Right kidney (tissue), 1 donor: ENCODE results near the gene GTF3C4.
"Not testable (repeated sequence)": the region's sequence is repeated elsewhere in the genome, so short reads cannot be mapped to it uniquely, and the experiment has no call there.

Experiments
- DNase-seq: peaks from one replicate; pipeline ENCODE4 v3.0.0-alpha.2; 2016

Gene GTF3C4

GRCh38 chr9:132698989-132699388 is 28.7 kb downstream of the GTF3C4 start:
- DNase-seq = no peak

GRCh38 chr9:132699956-132700355 is 29.7 kb downstream of the GTF3C4 start:
- no peak for DNase-seq

- DNase-seq = no peak
Observed at GRCh38 chr9:132702254-132702653, 32.0 kb downstream of the GTF3C4 start.

GRCh38 chr9:132703336-132703735 is 33.1 kb downstream of the GTF3C4 start:
- DNase-seq = no peak

- DNase-seq = no peak
Observed at GRCh38 chr9:132708239-132708638, 38.0 kb downstream of the GTF3C4 start.

GRCh38 chr9:132708769-132709430 is 38.6 kb downstream of the GTF3C4 start:
- no peak for DNase-seq

GRCh38 chr9:132710333-132710732 is 40.1 kb downstream of the GTF3C4 start:
- no peak for DNase-seq

- DNase-seq = not testable (repeated sequence)
Observed at GRCh38 chr9:132711152-132711551, 40.9 kb downstream of the GTF3C4 start.

GRCh38 chr9:132711846-132712245 is 41.6 kb downstream of the GTF3C4 start:
- DNase-seq = no peak

- DNase-seq = no peak
Observed at GRCh38 chr9:132712753-132713152, 42.5 kb downstream of the GTF3C4 start.

- DNase-seq = no peak
Observed at GRCh38 chr9:132716007-132716406, 45.7 kb downstream of the GTF3C4 start.

- DNase-seq = no peak
Observed at GRCh38 chr9:132717326-132717945, 47.2 kb downstream of the GTF3C4 start.

GRCh38 chr9:132718381-132718928 is 48.2 kb downstream of the GTF3C4 start:
- DNase-seq = not testable (repeated sequence)

- DNase-seq = no peak
Observed at GRCh38 chr9:132721661-132722060, 51.4 kb downstream of the GTF3C4 start.

- no peak for DNase-seq
Observed at GRCh38 chr9:132722564-132723065, 52.4 kb downstream of the GTF3C4 start.

GRCh38 chr9:132723809-132724208 is 53.5 kb downstream of the GTF3C4 start:
- no peak for DNase-seq

- DNase-seq = no peak
Observed at GRCh38 chr9:132725306-132725705, 55.0 kb downstream of the GTF3C4 start.

GRCh38 chr9:132726576-132727130 is 56.4 kb downstream of the GTF3C4 start:
- DNase-seq = no peak

GRCh38 chr9:132728071-132728470 is 57.8 kb downstream of the GTF3C4 start:
- DNase-seq = no peak

GRCh38 chr9:132728497-132728896 is 58.2 kb downstream of the GTF3C4 start:
- no peak for DNase-seq

- DNase-seq = no peak
Observed at GRCh38 chr9:132729235-132729890, 59.1 kb downstream of the GTF3C4 start.

GRCh38 chr9:132730054-132731033 is 60.1 kb downstream of the GTF3C4 start:
- DNase-seq = no peak
